SU-DHL-6 (cell line): ENCODE results near the gene EYS.

Source experiments
- EZH2phosphoT487 ChIP-seq: fragments of 200-600 bp; sonication (generic), shearing (Covaris generic); conservative IDR thresholded peaks from 2 replicates; pipeline ENCODE4 v1.6.1; 2018; ENCODE audit warnings: mild to moderate bottlenecking, antibody characterized with exemption, low read length, moderate library complexity, mixed read lengths
- TF ChIP-seq, protein P1 (sequence below): fragments of 200-600 bp; sonication (generic); IDR thresholded peaks from one replicate; pipeline ENCODE4 v1.5.1; 2017; ENCODE audit warnings: antibody characterized with exemption, mild to moderate bottlenecking, low read length, moderate library complexity; ENCODE audit not compliant: insufficient read depth, poor library complexity, severe bottlenecking

DNA sequence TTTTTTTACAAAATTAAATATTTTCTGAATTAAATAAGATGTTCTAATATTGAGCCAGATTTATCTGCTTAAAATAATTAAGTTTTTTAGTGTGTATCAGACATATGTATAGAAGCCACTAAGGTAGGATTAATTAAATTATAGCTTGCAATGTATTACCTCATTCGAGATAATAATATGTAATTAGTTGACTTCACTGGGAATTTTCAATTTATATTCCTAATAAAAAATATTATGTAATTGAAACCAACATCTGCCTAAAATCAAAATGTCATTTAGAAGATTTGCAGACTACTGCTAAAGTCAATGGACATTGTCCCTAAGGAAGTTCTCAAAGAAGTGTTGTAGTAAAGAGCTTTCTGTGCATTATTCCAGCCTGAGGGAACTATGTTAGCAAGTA lies 254.7 kb downstream of the EYS start:
- TF ChIP-seq, protein P1, sequence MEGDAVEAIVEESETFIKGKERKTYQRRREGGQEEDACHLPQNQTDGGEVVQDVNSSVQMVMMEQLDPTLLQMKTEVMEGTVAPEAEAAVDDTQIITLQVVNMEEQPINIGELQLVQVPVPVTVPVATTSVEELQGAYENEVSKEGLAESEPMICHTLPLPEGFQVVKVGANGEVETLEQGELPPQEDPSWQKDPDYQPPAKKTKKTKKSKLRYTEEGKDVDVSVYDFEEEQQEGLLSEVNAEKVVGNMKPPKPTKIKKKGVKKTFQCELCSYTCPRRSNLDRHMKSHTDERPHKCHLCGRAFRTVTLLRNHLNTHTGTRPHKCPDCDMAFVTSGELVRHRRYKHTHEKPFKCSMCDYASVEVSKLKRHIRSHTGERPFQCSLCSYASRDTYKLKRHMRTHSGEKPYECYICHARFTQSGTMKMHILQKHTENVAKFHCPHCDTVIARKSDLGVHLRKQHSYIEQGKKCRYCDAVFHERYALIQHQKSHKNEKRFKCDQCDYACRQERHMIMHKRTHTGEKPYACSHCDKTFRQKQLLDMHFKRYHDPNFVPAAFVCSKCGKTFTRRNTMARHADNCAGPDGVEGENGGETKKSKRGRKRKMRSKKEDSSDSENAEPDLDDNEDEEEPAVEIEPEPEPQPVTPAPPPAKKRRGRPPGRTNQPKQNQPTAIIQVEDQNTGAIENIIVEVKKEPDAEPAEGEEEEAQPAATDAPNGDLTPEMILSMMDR, result no peak
- no peak for TF ChIP-seq EZH2phosphoT487
